Esophagus muscularis mucosa (tissue), 4 donors: ENCODE data around the gene PDLIM4.

Source experiments
- CTCF ChIP-seq, 3 experiments: fragments of 200-600 bp in 2 of 3; fragments of 450-650 bp in 1 of 3; sonication (generic) in 2 of 3; IDR thresholded peaks; one replicate each; pipeline ENCODE4 v1.5.1; 2017 to 2019; ENCODE audit warnings: antibody characterized with exemption in 3 of 3, mild to moderate bottlenecking in 2 of 3, moderate library complexity in 1 of 3
- EP300 ChIP-seq: sonication (generic); formaldehyde crosslinking; IDR thresholded peaks from one replicate; pipeline ENCODE4 v1.6.1; 2017; ENCODE audit warnings: antibody characterized with exemption
- POLR2A ChIP-seq: fragments of 450-650 bp; IDR thresholded peaks from one replicate; pipeline ENCODE4 v1.6.1; 2017; ENCODE audit warnings: antibody characterized with exemption, moderate library complexity, mild to moderate bottlenecking, low read depth
- POLR2AphosphoS5 ChIP-seq, 2 donors: sonication (generic); formaldehyde crosslinking; IDR thresholded peaks; one replicate each; pipeline ENCODE4 v1.6.1; 2017; ENCODE audit warnings: antibody characterized with exemption in 2 of 2

- TF ChIP-seq POLR2A (no peak), CTCF (IDR thresholded peaks at IDR 0.05) (no peak), EP300 (no peak), POLR2AphosphoS5 (IDR thresholded peaks at IDR 0.05) (no peak)
These were observed 16.1 kb downstream of the PDLIM4 start for GRCh38 chr5:132273631-132274030.
